Measurements from ENCODE around the gene DSE.

The DSE gene

DNA sequence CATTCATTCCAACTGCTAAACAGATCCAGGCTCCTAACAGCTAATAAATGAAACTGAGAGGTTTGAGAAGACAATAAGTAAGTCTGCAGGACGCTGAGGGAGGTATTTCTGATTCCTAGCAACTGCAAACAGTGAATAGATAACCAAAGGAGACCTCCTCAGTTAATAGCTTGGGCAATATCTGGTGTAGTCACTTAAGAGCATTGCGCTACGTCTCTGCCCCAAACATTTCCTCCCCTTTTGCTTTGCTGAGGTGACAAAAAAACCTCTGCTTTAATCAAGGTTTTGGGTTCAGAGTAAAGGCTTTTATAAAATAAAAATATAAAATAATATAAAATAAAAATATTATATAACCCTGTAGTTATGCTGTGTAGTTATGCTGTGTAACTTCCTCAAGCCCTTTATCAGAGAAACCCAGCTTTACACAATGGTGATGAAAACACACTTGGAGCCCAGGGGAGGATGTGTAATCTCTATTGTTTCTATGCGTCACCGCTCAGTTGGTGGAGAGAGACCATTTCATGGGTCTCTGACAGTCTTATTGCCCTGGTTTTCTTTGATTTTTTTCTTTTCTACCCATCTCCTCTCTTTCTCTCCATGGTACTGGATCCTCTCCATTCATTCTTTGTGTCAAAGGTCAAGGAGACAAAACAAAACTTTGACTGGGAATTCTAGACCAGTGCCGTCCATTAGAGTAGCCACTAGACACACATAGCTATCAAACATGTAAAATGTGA, 121.8 kb downstream of the DSE start:
- DNase-seq = no peak
